Fibroblast of villous mesenchyme (primary cell): ENCODE data around the gene ROBO2. TPM values are rescaled to one million over a fixed set of nuclear protein-coding genes. Genes with fewer than 3 reads are reported as not detected.

Experiments
- DNase-seq: peaks from one replicate; pipeline ENCODE4 v3.0.0-alpha.2; 2010; ENCODE audit warnings: low read depth
- H3K4me3 ChIP-seq: 2 replicates; pipeline ENCODE4 v1.5.1; 2011; ENCODE audit warnings: low read depth, mild to moderate bottlenecking, low read length
- CTCF ChIP-seq: IDR thresholded peaks from 2 replicates; pipeline ENCODE4 v1.5.1; 2012; ENCODE audit warnings: low read depth, mild to moderate bottlenecking, low read length; ENCODE audit not compliant: insufficient read depth
- total RNA-seq: library from RNA; depleted of rRNA; stranded (reverse); fragments of >200 nt; gene quantifications from 2 replicates; pipeline ENCODE4 v1.2.3, GENCODE V29; 2012

Gene ROBO2
- total RNA-seq, 1 donor = 3.0 TPM

- no peak for TF ChIP-seq CTCF
- no peak for DNase-seq
- no peak overlapping the region for H3K4me3 ChIP-seq
Observed at GRCh38 chr3:77139624-77140023, 99.7 kb downstream of the ROBO2 start.

GRCh38 chr3:77141423-77141822 is 101.5 kb downstream of the ROBO2 start:
- no peak for TF ChIP-seq CTCF
- no peak for DNase-seq
- H3K4me3 ChIP-seq = no peak overlapping the region

GRCh38 chr3:77142578-77142977 is 102.7 kb downstream of the ROBO2 start:
- no peak overlapping the region for H3K4me3 ChIP-seq
- TF ChIP-seq CTCF = no peak
- no peak for DNase-seq

- DNase-seq = no peak
- no peak for TF ChIP-seq CTCF
- H3K4me3 ChIP-seq = no peak overlapping the region
Observed at GRCh38 chr3:77146004-77146403, 106.1 kb downstream of the ROBO2 start.

- TF ChIP-seq CTCF = no peak
- no peak overlapping the region for H3K4me3 ChIP-seq
- no peak for DNase-seq
Observed at GRCh38 chr3:77147836-77148578, 108.1 kb downstream of the ROBO2 start.

- DNase-seq = no peak
- no peak overlapping the region for H3K4me3 ChIP-seq
- no peak for TF ChIP-seq CTCF
Observed at GRCh38 chr3:77149382-77149781, 109.5 kb downstream of the ROBO2 start.

- H3K4me3 ChIP-seq = no peak overlapping the region
Observed at GRCh38 chr3:77150028-77150427, 110.1 kb downstream of the ROBO2 start.

More at GRCh38 chr3:77150028-77150427, 110.1 kb downstream of the ROBO2 start:
- DNase-seq = no peak
- TF ChIP-seq CTCF = no peak
